ENCODE measurements around the gene PIP4K2C. TPM values are rescaled to one million over a fixed set of nuclear protein-coding genes. Genes with fewer than 3 reads are reported as not detected.

PIP4K2C gene
- total RNA-seq, 2 experiments from 2014 or later: 14.5 to 15.9 TPM

DNA sequence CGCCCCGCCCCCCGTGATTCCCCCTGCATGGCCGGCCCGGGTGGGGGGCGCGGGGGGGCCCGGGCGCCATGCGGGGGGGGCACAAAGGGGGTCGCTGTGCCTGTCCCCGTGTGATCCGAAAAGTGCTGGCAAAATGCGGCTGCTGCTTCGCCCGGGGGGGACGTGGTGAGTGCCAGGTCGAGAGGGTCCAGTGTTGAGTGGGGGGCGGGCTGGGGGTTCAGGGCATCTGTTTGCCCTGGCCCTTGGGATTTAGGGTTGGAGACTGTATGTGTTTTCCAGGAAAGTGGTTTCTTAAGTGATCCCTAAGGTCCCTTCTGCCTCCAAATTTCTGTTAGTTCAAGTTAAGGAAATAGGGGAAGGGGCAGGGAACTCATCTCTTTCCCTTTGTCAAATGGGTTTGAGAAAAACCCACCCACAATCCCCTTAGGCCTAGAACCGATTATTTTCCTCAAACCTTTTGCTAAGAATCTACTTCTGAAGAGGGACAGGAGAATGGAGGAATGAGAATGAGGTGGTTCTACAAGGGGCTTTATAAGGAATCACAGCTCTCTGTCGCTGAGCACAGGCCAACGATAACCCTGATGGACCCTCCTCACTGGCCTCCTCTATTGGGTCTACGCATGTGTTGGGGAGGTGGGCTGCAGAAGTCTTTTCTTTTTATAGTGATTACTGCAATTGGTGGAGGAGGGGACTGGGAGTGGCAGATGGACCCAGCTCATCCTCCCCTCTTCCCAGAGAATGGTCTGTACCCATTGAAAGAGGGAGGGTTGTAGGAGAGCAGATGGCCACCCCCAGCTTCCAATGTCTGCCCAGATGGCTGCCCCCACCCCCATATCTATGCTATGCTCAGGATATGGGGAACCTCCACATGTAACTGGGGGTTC is 21.1 kb downstream of the PIP4K2C start:
- H3K79me2 ChIP-seq (ENCODE audit: insufficient read depth, low read depth, low read length): no peaks in the 10 kb centered on the region
- no peaks in the 10 kb centered on the region for H3K36me3 ChIP-seq (ENCODE audit: insufficient read depth, low read length)
- no peak overlapping the region for H3K4me2 ChIP-seq (ENCODE audit: low read length)
- no peak overlapping the region for H3K27ac ChIP-seq (ENCODE audit: low read depth, low read length, poor library complexity, severe bottlenecking)
- DNase-seq (ENCODE audit: low spot score): no peak
- no peaks in the 10 kb centered on the region for H3K9me2 ChIP-seq (ENCODE audit: insufficient read depth, low read length)
- intact Hi-C loops (cut with micrococcal nuclease; ENCODE audit: unreplicated experiment): no loop called here
- CTCF ChIA-PET (ENCODE audit: unreplicated experiment): no interaction called here
- no peaks in the 10 kb centered on the region for H4K20me1 ChIP-seq (ENCODE audit: insufficient read depth, low read length)
- no TSS peak for BruUV-seq (replicated peaks)
- H3K4me1 ChIP-seq (ENCODE audit: insufficient read depth, low read length, poor library complexity, severe bottlenecking): peaks cover 15% of the 10 kb centered on the region
- POLR2A ChIA-PET: no interaction called here
- no peak overlapping the region for H2AFZ ChIP-seq (ENCODE audit: low read length)
- no peaks in the 10 kb centered on the region for H3K9me3 ChIP-seq (ENCODE audit: low read length)
- no peak overlapping the region for H3K4me3 ChIP-seq (ENCODE audit: low read depth, low read length, poor library complexity, severe bottlenecking)
- no peak for TF ChIP-seq EZH2phosphoT487 (IDR thresholded peaks at IDR 0.05; ENCODE audit: borderline replicate concordance, low read depth, low read length)
- TF ChIP-seq, protein P1, sequence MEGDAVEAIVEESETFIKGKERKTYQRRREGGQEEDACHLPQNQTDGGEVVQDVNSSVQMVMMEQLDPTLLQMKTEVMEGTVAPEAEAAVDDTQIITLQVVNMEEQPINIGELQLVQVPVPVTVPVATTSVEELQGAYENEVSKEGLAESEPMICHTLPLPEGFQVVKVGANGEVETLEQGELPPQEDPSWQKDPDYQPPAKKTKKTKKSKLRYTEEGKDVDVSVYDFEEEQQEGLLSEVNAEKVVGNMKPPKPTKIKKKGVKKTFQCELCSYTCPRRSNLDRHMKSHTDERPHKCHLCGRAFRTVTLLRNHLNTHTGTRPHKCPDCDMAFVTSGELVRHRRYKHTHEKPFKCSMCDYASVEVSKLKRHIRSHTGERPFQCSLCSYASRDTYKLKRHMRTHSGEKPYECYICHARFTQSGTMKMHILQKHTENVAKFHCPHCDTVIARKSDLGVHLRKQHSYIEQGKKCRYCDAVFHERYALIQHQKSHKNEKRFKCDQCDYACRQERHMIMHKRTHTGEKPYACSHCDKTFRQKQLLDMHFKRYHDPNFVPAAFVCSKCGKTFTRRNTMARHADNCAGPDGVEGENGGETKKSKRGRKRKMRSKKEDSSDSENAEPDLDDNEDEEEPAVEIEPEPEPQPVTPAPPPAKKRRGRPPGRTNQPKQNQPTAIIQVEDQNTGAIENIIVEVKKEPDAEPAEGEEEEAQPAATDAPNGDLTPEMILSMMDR (conservative IDR thresholded peaks at IDR 0.05; ENCODE audit: low read length): no peak

DNA sequence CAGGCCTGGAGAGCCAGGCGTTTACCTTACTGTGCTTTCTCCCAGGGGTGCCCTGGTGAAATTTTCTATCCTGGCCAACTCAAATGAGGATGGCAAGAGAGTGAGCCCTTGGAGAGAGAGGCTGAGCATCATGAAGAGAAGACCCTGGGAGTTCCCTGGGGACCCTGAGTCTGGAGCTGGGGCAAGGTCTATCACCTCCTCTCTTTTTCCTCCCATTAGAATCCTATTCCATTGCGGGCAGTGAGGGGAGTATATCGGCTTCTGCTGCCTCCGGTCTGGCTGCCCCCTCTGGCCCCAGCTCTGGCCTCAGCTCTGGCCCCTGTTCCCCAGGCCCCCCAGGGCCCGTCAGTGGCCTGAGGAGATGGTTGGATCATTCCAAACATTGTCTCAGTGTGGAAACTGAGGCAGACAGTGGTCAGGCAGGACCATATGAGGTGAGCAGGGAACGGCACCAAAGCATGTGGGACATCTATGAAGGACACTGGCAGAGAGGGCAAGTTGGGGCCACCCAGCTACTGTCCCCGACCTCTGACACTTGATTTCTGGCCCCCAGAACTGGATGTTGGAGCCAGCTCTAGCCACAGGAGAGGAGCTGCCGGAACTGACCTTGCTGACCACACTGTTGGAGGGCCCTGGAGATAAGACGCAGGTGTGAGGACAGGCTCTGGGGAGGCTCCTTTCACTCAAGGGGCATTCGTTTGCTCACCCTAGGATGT is 21.9 kb downstream of the PIP4K2C start:
- intact Hi-C loops (cut with micrococcal nuclease; ENCODE audit: unreplicated experiment): no loop called here
- DNase-seq (ENCODE audit: low spot score): no peak
- Histone ChIP-seq H3K9me2 (ENCODE audit: insufficient read depth, low read length) (no peaks in the 10 kb centered on the region), H3K36me3 (ENCODE audit: insufficient read depth, low read length) (no peaks in the 10 kb centered on the region), H3K27ac (ENCODE audit: low read depth, low read length, poor library complexity, severe bottlenecking) (no peak overlapping the region), H3K9me3 (ENCODE audit: low read length) (no peaks in the 10 kb centered on the region), H3K79me2 (ENCODE audit: insufficient read depth, low read depth, low read length) (no peaks in the 10 kb centered on the region), H3K4me1 (ENCODE audit: insufficient read depth, low read length, poor library complexity, severe bottlenecking) (peaks cover 15% of the 10 kb centered on the region), H3K4me2 (ENCODE audit: low read length) (no peak overlapping the region), H3K4me3 (ENCODE audit: low read depth, low read length, poor library complexity, severe bottlenecking) (no peak overlapping the region), H4K20me1 (ENCODE audit: insufficient read depth, low read length) (no peaks in the 10 kb centered on the region), H2AFZ (ENCODE audit: low read length) (no peak overlapping the region)
- ChIA-PET POLR2A (interaction anchor here (0.7 to 1.6 kb wide), 2 partner anchors 45 to 74 kb away, joined by 3 to 5 read pairs; no protein-coding TSS in a partner anchor), CTCF (ENCODE audit: unreplicated experiment) (interaction anchor here (0.6 kb wide), 1 partner anchor 278 kb away, joined by 3 read pairs; no protein-coding TSS in a partner anchor)
- BruUV-seq (replicated peaks): no TSS peak
- TF ChIP-seq, protein P1 (conservative IDR thresholded peaks at IDR 0.05; ENCODE audit: low read length): no peak
- TF ChIP-seq EZH2phosphoT487 (IDR thresholded peaks at IDR 0.05; ENCODE audit: borderline replicate concordance, low read depth, low read length): no peak

Data from OCI-LY7 (cell line).